IMR-90 (cell line): ENCODE data around the gene CYYR1. TPM values are rescaled to one million over a fixed set of nuclear protein-coding genes. Genes with fewer than 3 reads are reported as not detected.

Experiments used
- ATAC-seq: fragments of 200-7000 bp; cut with Tn5 transposase; 2 replicates; pipeline ENCODE4 v1.9.1; 2020; ENCODE audit warnings: low read depth, mild to moderate bottlenecking, moderate library complexity
- BruUV-seq: library from RNA; stranded (reverse); fragments of 400-500 nt; replicated peaks from 2 replicates; lab custom pipeline; 2021; lab: Mats Ljungman, UMichigan
- CTCF ChIA-PET: fragments of 300-600 bp; formaldehyde crosslinking; extraction: SDS; loops from one replicate; lab custom pipeline; 2021; ENCODE audit warnings: antibody characterized with exemption; lab: Yijun Ruan, JAX
- POLR2A ChIA-PET: fragments of 300-600 bp; sonication (Branson Sonifier 250); formaldehyde crosslinking; loops from one replicate; lab custom pipeline; 2022; ENCODE audit warnings: antibody characterized with exemption; ENCODE audit not compliant: unreplicated experiment; lab: Charles Lee
- DNase-seq: peaks from one replicate; pipeline ENCODE4 v3.0.0; 2013
- H2AFZ ChIP-seq: replicated peaks from 2 replicates; pipeline ENCODE3; 2013; ENCODE audit warnings: low read length, mild to moderate bottlenecking; ENCODE audit not compliant: poor library complexity
- H2AK5ac ChIP-seq: 2 replicates; pipeline ENCODE4 v1.6.1; 2013; ENCODE audit warnings: low read depth, low read length, inconsistent platforms
- H2AK9ac ChIP-seq: replicated peaks from 2 replicates; pipeline ENCODE3; 2013; ENCODE audit warnings: mild to moderate bottlenecking, low read depth, low read length, moderate library complexity; ENCODE audit not compliant: poor library complexity
- H2BK120ac ChIP-seq: 2 replicates; pipeline ENCODE4 v1.6.1; 2013; ENCODE audit warnings: low read depth, low read length, inconsistent platforms
- H2BK15ac ChIP-seq: 3 replicates; pipeline ENCODE4 v1.6.1; 2013; ENCODE audit warnings: low read depth, low read length, inconsistent platforms
- H2BK20ac ChIP-seq: 2 replicates; pipeline ENCODE4 v1.6.1; 2013; ENCODE audit warnings: low read depth, mild to moderate bottlenecking, inconsistent platforms, low read length, moderate library complexity
- H2BK5ac ChIP-seq: 2 replicates; pipeline ENCODE4 v1.6.1; 2013; ENCODE audit warnings: mild to moderate bottlenecking, low read depth, low read length, inconsistent platforms; ENCODE audit not compliant: poor library complexity, severe bottlenecking
- H3K14ac ChIP-seq: replicated peaks from 2 replicates; pipeline ENCODE4 v1.6.1; 2013; ENCODE audit warnings: low read depth, low read length, inconsistent platforms
- H3K18ac ChIP-seq: 2 replicates; pipeline ENCODE4 v1.6.1; 2013; ENCODE audit warnings: low read depth, low read length, control low read depth
- H3K23ac ChIP-seq: 2 replicates; pipeline ENCODE4 v1.6.1; 2013; ENCODE audit warnings: low read depth, low read length, inconsistent platforms
- H3K27ac ChIP-seq: 2 replicates; pipeline ENCODE4 v1.5.1; 2013; ENCODE audit warnings: mild to moderate bottlenecking, control low read depth, low read length; ENCODE audit not compliant: insufficient read depth
- H3K27me3 ChIP-seq: 2 replicates; pipeline ENCODE4 v1.6.1; 2013; ENCODE audit warnings: low read length; ENCODE audit not compliant: control insufficient read depth, insufficient read depth
- H3K36me3 ChIP-seq: 2 replicates; pipeline ENCODE4 v1.6.1; 2013; ENCODE audit warnings: low read length, mixed read lengths; ENCODE audit not compliant: control insufficient read depth, insufficient read depth
- H3K4ac ChIP-seq: 2 replicates; pipeline ENCODE4 v1.6.1; 2013; ENCODE audit warnings: low read depth, low read length, inconsistent platforms
- H3K4me1 ChIP-seq: 2 replicates; pipeline ENCODE4 v1.6.1; 2013; ENCODE audit warnings: low read length, mixed read lengths; ENCODE audit not compliant: control insufficient read depth, insufficient read depth
- H3K4me2 ChIP-seq: 2 replicates; pipeline ENCODE4 v1.6.1; 2013; ENCODE audit warnings: low read depth, mild to moderate bottlenecking, control low read depth, low read length, moderate library complexity
- H3K4me3 ChIP-seq: 2 replicates; pipeline ENCODE4 v1.5.1; 2013; ENCODE audit warnings: low read depth, mild to moderate bottlenecking, control low read depth, low read length, moderate library complexity; ENCODE audit not compliant: insufficient read depth
- H3K56ac ChIP-seq: 2 replicates; pipeline ENCODE4 v1.6.1; 2013; ENCODE audit warnings: low read length, inconsistent platforms; ENCODE audit not compliant: insufficient read depth; ENCODE audit errors: extremely low read depth
- H3K79me1 ChIP-seq, 2 experiments: 2 replicates each; pipeline ENCODE4 v1.6.1; 2013; ENCODE audit warnings: low read length in 2 of 2, inconsistent platforms in 1 of 2, low read depth in 1 of 2
- H3K9ac ChIP-seq: 2 replicates; pipeline ENCODE4 v1.6.1; 2013; ENCODE audit warnings: low read depth, low read length, control low read depth
- H3K9me1 ChIP-seq: 2 replicates; pipeline ENCODE4 v1.6.1; 2013; ENCODE audit warnings: low read length, inconsistent platforms; ENCODE audit not compliant: insufficient read depth
- H3K9me3 ChIP-seq: 2 replicates; pipeline ENCODE4 v1.6.1; 2013; ENCODE audit warnings: low read length; ENCODE audit not compliant: control insufficient read depth, insufficient read depth
- H4K20me1 ChIP-seq: 2 replicates; pipeline ENCODE4 v1.6.1; 2013; ENCODE audit warnings: low read length, inconsistent platforms; ENCODE audit not compliant: insufficient read depth
- H4K5ac ChIP-seq: 2 replicates; pipeline ENCODE4 v1.6.1; 2013; ENCODE audit warnings: mild to moderate bottlenecking, low read depth, low read length, control low read depth
- H4K8ac ChIP-seq, 2 experiments: 2 replicates each; pipeline ENCODE4 v1.6.1; 2013; ENCODE audit warnings: low read depth in 2 of 2, low read length in 2 of 2, control low read depth in 1 of 2, inconsistent platforms in 1 of 2
- H4K91ac ChIP-seq: 2 replicates; pipeline ENCODE4 v1.6.1; 2013; ENCODE audit warnings: low read depth, low read length, inconsistent platforms; ENCODE audit not compliant: insufficient read depth
- BHLHE40 ChIP-seq: fragments of 150-350 bp; IDR thresholded peaks from 2 replicates; pipeline ENCODE4 v1.6.1; 2016; ENCODE audit warnings: mild to moderate bottlenecking, low read depth, low read length
- CEBPB ChIP-seq: IDR thresholded peaks from 2 replicates; pipeline ENCODE4 v1.6.1; 2012; ENCODE audit warnings: low read depth, low read length, improper control_type of control experiment
- CHD1 ChIP-seq: IDR thresholded peaks from 2 replicates; pipeline ENCODE4 v1.6.1; 2012; ENCODE audit warnings: low read depth, low read length, improper control_type of control experiment
- CTCF ChIP-seq: conservative IDR thresholded peaks from 2 replicates; pipeline ENCODE4 v1.5.1; 2012; ENCODE audit warnings: mild to moderate bottlenecking, low read depth, low read length, improper control_type of control experiment
- ELK1 ChIP-seq: fragments of 150-350 bp; IDR thresholded peaks from 2 replicates; pipeline ENCODE4 v1.6.1; 2016; ENCODE audit warnings: low read depth, mild to moderate bottlenecking, low read length, moderate library complexity, borderline replicate concordance
- FOS ChIP-seq: fragments of 150-350 bp; IDR thresholded peaks from 2 replicates; pipeline ENCODE4 v1.6.1; 2016; ENCODE audit warnings: low read depth, low read length
- MAFK ChIP-seq: IDR thresholded peaks from 2 replicates; pipeline ENCODE4 v1.6.1; 2012; ENCODE audit warnings: low read depth, low read length, improper control_type of control experiment
- MAZ ChIP-seq: IDR thresholded peaks from 2 replicates; pipeline ENCODE4 v1.6.1; 2012; ENCODE audit warnings: low read depth, mild to moderate bottlenecking, low read length, improper control_type of control experiment, moderate library complexity, borderline replicate concordance
- MXI1 ChIP-seq: IDR thresholded peaks from 2 replicates; pipeline ENCODE4 v1.6.1; 2012; ENCODE audit warnings: low read depth, mild to moderate bottlenecking, low read length, moderate library complexity, borderline replicate concordance
- NFE2L2 ChIP-seq: fragments of 150-350 bp; IDR thresholded peaks from 2 replicates; pipeline ENCODE4 v1.6.1; 2016; ENCODE audit warnings: low read depth, mild to moderate bottlenecking, low read length
- POLR2A ChIP-seq: IDR thresholded peaks from 2 replicates; pipeline ENCODE4 v1.6.1; 2012; ENCODE audit warnings: mild to moderate bottlenecking, low read depth, low read length
- RAD21 ChIP-seq: IDR thresholded peaks from 2 replicates; pipeline ENCODE4 v1.6.1; 2012; ENCODE audit warnings: low read length, improper control_type of control experiment
- RCOR1 ChIP-seq: IDR thresholded peaks from 2 replicates; pipeline ENCODE4 v1.6.1; 2012; ENCODE audit warnings: mild to moderate bottlenecking, low read length, improper control_type of control experiment; ENCODE audit not compliant: insufficient replicate concordance
- RFX5 ChIP-seq: IDR thresholded peaks from 2 replicates; pipeline ENCODE4 v1.8.0; 2012; ENCODE audit warnings: low read depth, mild to moderate bottlenecking, low read length, moderate library complexity
- SMC3 ChIP-seq: fragments of 150-350 bp; IDR thresholded peaks from 2 replicates; pipeline ENCODE4 v1.6.1; 2016; ENCODE audit warnings: low read depth, mild to moderate bottlenecking, antibody characterized with exemption, low read length, moderate library complexity
- USF2 ChIP-seq: fragments of 150-350 bp; IDR thresholded peaks from 2 replicates; pipeline ENCODE4 v1.6.1; 2017; ENCODE audit warnings: mild to moderate bottlenecking, antibody characterized with exemption, low read length, low read depth
- WGBS, 2 experiments: methylation state at CpG; one replicate each; pipeline versions ENCODE4 v1.1.5 to v1.1.7; 2013; ENCODE audit warnings: missing lambda C conversion rate in 2 of 2; ENCODE audit not compliant: insufficient read length in 1 of 2; ENCODE audit errors: extremely low coverage in 2 of 2; 5-methylcytosine and 5-hydroxymethylcytosine counted together
- dilution Hi-C: fragments of 300-500 bp; cut with HindIII; formaldehyde crosslinking; loops from one replicate; pipeline ENCODE4 v1.14.3; 2018; ENCODE audit warnings: low sequenced_read_pairs; ENCODE audit not compliant: unreplicated experiment
- in situ Hi-C: fragments of 300-500 bp; cut with MboI; formaldehyde crosslinking; loops from 3 replicates; pipeline ENCODE4 v1.14.3; 2019; ENCODE audit warnings: low sequenced_read_pairs, inconsistent platforms, mixed read lengths
- intact Hi-C: fragments of 100-400 bp; cut with micrococcal nuclease; formaldehyde crosslinking; loops from 2 replicates; pipeline ENCODE4 v1.10.0; 2022
- polyA plus RNA-seq, 3 experiments: library from polyadenylated mRNA; depleted of rRNA; stranded (reverse); fragments of >200 nt; gene quantifications; 2 replicates each; pipeline ENCODE4 v1.2.3, GENCODE V29; 2012; ENCODE audit warnings: low replicate concordance in 1 of 3
- total RNA-seq: library from RNA; depleted of rRNA; stranded (reverse); fragments of >200 nt; gene quantifications from 2 replicates; pipeline ENCODE4 v1.2.3, GENCODE V29; 2012

CYYR1 gene
- total and polyA plus RNA-seq, 2 of the 4 experiments (the other 2 are of a cell fraction): not detected

- in situ Hi-C loops (no loop called here), dilution Hi-C loops (no loop called here), intact Hi-C loops (no loop called here)
- WGBS, 2 experiments: 44% methylated on average over 3 of the region's 3 CpGs; no CpG with 5 or more reads in 1 of the 2 experiments
- POLR2A ChIA-PET: no interaction called here
- H2AK5ac ChIP-seq: no peak overlapping the region
- no peak overlapping the region for H3K4me3 ChIP-seq
- no peaks in the 10 kb centered on the region for H3K36me3 ChIP-seq
- no peak overlapping the region for H3K23ac ChIP-seq
- no peak overlapping the region for H4K91ac ChIP-seq
- CTCF ChIA-PET: no interaction called here
- no peak overlapping the region for H2AK9ac ChIP-seq
- no peak overlapping the region for H2BK5ac ChIP-seq
- no peak overlapping the region for H2BK20ac ChIP-seq
- H2BK15ac ChIP-seq: no peak overlapping the region
- H3K4ac ChIP-seq: no peak overlapping the region
- H3K4me1 ChIP-seq: no peaks in the 10 kb centered on the region
- no peak overlapping the region for H3K56ac ChIP-seq
- H3K27ac ChIP-seq: no peak overlapping the region
- no peak overlapping the region for H4K8ac ChIP-seq
- H3K27me3 ChIP-seq: no peaks in the 10 kb centered on the region
- ATAC-seq: no peak
- no TSS peak for BruUV-seq
- H2AFZ ChIP-seq: no peak overlapping the region
- no peak overlapping the region for H3K4me2 ChIP-seq
- no peak for TF ChIP-seq RFX5
- no peak for TF ChIP-seq BHLHE40
- TF ChIP-seq RCOR1: no peak
- no peak for TF ChIP-seq FOS
- no peak for TF ChIP-seq MAZ
- TF ChIP-seq CHD1: no peak
- no peak for TF ChIP-seq MAFK
- TF ChIP-seq MXI1: no peak
- TF ChIP-seq POLR2A: no peak
- no peak for TF ChIP-seq ELK1
- no peak for TF ChIP-seq CEBPB
- no peak for TF ChIP-seq SMC3
- no peak for TF ChIP-seq USF2
- no peak for TF ChIP-seq NFE2L2
- no peak for TF ChIP-seq RAD21
- TF ChIP-seq CTCF: no peak
- H4K5ac ChIP-seq: no peak overlapping the region
- H3K9me3 ChIP-seq: no peaks in the 10 kb centered on the region
- H3K9ac ChIP-seq: no peak overlapping the region
- no peak overlapping the region for H3K18ac ChIP-seq
- no peak overlapping the region for H2BK120ac ChIP-seq
- no peaks in the 10 kb centered on the region for H3K79me1 ChIP-seq
- DNase-seq: no peak
- H3K14ac ChIP-seq: no peak overlapping the region
- no peaks in the 10 kb centered on the region for H3K9me1 ChIP-seq
- H4K20me1 ChIP-seq: no peaks in the 10 kb centered on the region
These were observed 150.9 kb downstream of the CYYR1 start for GRCh38 chr21:26422138-26422537.
